Activated CD4-positive, alpha-beta memory T cell treated with anti-CD3 and anti-CD28 coated beads, Interleukin-2, amount 10 ng/mL, durations not matched to agents 7 days and 5 days (primary cell): ENCODE data around the gene PYM1. TPM values are rescaled to one million over a fixed set of nuclear protein-coding genes. Genes with fewer than 3 reads are reported as not detected.

Experiments
- CTCF ChIA-PET: fragments of 350-600 bp; sonication (Branson Sonifier 250); formaldehyde crosslinking; loops from one replicate; lab custom pipeline; 2021; ENCODE audit warnings: antibody characterized with exemption, inconsistent platforms; lab: Charles Lee
- POLR2A ChIA-PET: fragments of 350-600 bp; sonication (Branson Sonifier 250); formaldehyde crosslinking; loops from one replicate; lab custom pipeline; 2021; ENCODE audit warnings: antibody characterized with exemption; lab: Charles Lee
- DNase-seq: peaks from one replicate; pipeline ENCODE4 v3.0.0-alpha.2; 2020
- H3K27ac Mint-ChIP-seq: one replicate; pipeline ENCODE4 v1.8.0; 2021; ENCODE audit warnings: mild to moderate bottlenecking, mixed read lengths
- H3K27me3 Mint-ChIP-seq: one replicate; pipeline ENCODE4 v1.8.0; 2021; ENCODE audit warnings: mixed read lengths
- H3K36me3 Mint-ChIP-seq: one replicate; pipeline ENCODE4 v1.8.0; 2021; ENCODE audit warnings: low read depth, mixed read lengths
- H3K4me1 Mint-ChIP-seq: one replicate; pipeline ENCODE4 v1.8.0; 2021; ENCODE audit warnings: mixed read lengths
- H3K4me3 Mint-ChIP-seq: one replicate; pipeline ENCODE4 v1.8.0; 2021; ENCODE audit warnings: mild to moderate bottlenecking, mixed read lengths
- H3K9me3 Mint-ChIP-seq: one replicate; pipeline ENCODE4 v1.8.0; 2021; ENCODE audit warnings: mixed read lengths
- total RNA-seq, 2 experiments: library from RNA; stranded (reverse); gene quantifications; one replicate each; pipeline ENCODE4 v1.2.3, GENCODE V29; 2021

Gene PYM1
- total RNA-seq, 2 experiments from 2014 or later = 54.2 to 56.0 TPM

DNA sequence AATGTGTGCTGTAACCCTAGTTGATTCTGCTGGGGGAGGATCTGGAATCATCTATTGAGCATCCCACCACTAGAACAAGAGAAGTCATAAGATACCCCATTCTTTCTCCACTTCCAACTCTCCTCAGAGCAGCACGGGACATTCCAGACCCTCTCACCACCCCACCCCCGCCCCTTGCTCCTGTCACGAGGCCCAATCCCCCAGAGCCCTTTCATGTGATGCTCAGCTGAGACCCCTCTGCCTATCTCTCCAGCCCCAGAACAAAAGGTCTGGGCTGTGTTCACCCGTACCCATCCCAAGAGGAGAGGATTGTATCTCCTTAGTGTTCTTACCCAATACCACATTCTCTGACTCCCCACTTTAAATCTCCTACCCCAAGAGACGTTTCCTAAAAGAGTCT lies 37.5 kb upstream of the PYM1 start:
- H3K27ac Mint-ChIP-seq = no peak overlapping the region
- no peaks in the 10 kb centered on the region for H3K27me3 Mint-ChIP-seq
- peaks cover 36% of the 10 kb centered on the region for H3K4me1 Mint-ChIP-seq
- H3K4me3 Mint-ChIP-seq = no peak overlapping the region
- H3K36me3 Mint-ChIP-seq = peaks cover 21% of the 10 kb centered on the region
- H3K9me3 Mint-ChIP-seq = no peaks in the 10 kb centered on the region
- ChIA-PET POLR2A (interaction anchor here (1.1 kb wide), 1 partner anchor 8 kb away, joined by 4 read pairs; no protein-coding TSS in a partner anchor), CTCF (no interaction called here)
- DNase-seq = no peak

DNA sequence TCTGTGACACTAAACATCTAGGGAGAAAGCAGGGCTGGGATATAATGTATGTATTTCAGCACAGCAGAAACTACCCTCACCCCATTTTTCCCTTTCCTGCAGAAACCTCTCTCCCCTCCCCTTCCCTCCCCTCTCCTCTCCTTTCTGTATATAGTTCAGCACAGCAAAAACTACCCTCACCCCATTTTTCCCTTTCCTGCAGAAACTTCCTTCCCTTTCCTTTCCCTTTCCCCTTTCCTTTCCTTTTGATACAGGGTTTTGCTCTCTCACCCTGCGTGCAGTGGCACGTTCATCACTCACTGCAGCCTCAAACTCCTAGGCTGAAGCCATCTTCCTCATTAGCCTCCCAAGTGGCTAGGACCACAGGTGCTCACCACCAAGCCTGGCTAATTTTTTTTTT lies 36.1 kb upstream of the PYM1 start:
- Mint-ChIP-seq H3K9me3 (no peaks in the 10 kb centered on the region), H3K27ac (no peak overlapping the region), H3K27me3 (no peaks in the 10 kb centered on the region), H3K36me3 (peaks cover 17% of the 10 kb centered on the region), H3K4me1 (peaks cover 31% of the 10 kb centered on the region), H3K4me3 (no peak overlapping the region)
- ChIA-PET CTCF (no interaction called here), POLR2A (no interaction called here)
- DNase-seq = no peak

DNA sequence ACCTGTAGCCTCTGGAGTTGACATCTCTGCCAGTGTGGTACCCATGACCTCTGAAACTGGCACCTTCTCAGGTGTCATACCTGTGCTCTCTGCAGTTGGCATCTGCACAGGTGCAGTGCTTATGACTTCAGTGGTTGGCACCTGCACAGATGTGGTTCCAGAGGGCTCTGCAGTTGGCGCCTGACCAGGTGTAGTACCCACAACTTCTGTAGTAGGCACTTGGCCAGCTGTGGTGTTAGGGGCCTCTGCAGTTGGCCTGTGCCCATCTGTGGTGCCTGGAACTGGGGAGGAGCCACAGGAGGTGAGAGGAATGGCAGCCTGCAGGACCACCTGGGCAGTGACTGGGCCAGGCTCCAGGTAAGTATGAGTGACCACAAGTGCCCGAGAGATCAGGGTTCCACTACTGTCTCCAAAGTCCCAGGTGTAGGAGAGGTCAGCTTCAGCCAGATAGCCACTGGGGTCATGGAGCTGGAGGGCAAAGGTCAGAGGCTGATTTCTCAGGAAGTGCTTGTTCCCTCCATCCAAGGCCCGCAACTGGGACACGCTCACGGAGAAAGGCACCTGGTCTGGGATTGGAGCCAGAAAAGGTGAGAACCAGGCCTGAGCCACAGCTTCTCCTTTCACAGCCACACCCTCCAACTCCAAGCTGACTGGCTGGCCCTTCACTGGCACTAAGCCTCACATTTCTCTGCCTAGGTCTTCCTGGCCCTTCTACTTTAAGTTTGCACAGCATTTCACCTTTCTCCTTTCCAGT lies 29.6 kb upstream of the PYM1 start:
- H3K27ac Mint-ChIP-seq = no peak overlapping the region
- ChIA-PET CTCF (interaction anchor here (1.5 kb wide), 1 partner anchor 22 kb away, joined by 5 read pairs; no protein-coding TSS in a partner anchor), POLR2A (interaction anchor here (0.7 to 7.0 kb wide), 9 partner anchors 9 to 228 kb away, joined by 3 to 37 read pairs (median 4); partner anchors contain the start of gene RAB5B)
- no peaks in the 10 kb centered on the region for H3K27me3 Mint-ChIP-seq
- H3K36me3 Mint-ChIP-seq = peaks cover 34% of the 10 kb centered on the region
- no peak overlapping the region for H3K4me3 Mint-ChIP-seq
- H3K4me1 Mint-ChIP-seq = peaks cover 3% of the 10 kb centered on the region
- DNase-seq = no peak
- no peaks in the 10 kb centered on the region for H3K9me3 Mint-ChIP-seq

DNA sequence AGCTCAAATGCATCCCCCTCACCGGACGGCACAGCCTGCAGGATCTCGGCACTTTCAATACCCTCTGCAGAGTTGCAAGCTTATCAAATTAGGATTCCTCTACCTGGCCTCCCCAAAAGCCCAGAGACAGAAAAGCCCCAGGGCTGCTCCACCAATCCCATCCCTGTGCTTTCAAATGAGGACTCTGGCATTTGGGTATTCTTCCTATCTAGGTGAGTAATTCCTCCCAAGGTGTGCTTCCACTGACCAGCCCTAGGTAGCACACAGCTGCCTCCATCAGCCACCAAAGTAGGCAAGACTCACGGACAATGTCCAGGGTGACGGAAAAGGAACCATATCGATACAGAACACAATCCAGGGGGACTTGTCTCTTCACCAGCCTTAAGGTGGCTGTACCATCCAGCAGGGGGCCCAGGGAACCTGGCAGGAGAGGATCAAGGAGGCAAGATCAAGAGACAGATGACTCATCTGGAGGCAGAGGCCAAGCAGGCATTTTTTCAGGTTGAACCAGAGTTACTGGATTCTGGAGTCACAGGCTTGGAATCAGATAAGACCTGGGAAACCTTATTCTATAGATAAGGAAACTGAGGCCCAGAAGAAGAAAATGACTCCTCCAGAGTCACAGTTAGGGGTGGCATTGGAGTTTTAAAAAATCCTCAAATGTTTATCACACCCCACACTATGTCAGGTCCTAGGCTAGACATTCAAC lies 28.3 kb upstream of the PYM1 start:
- H3K4me3 Mint-ChIP-seq = no peak overlapping the region
- ChIA-PET CTCF (interaction anchor here (0.7 to 1.9 kb wide), 4 partner anchors 10 to 27 kb away, joined by 3 to 7 read pairs (median 4); partner anchors contain the start of gene PMEL), POLR2A (interaction anchor here (0.7 to 7.0 kb wide), 10 partner anchors 8 to 227 kb away, joined by 3 to 37 read pairs (median 5); partner anchors contain the start of gene RAB5B)
- no peaks in the 10 kb centered on the region for H3K9me3 Mint-ChIP-seq
- H3K27ac Mint-ChIP-seq = peak overlapping the region; percentile 7
- H3K36me3 Mint-ChIP-seq = peaks cover 48% of the 10 kb centered on the region
- peak; percentile 43 for DNase-seq
- H3K4me1 Mint-ChIP-seq = peaks cover 3% of the 10 kb centered on the region
- no peaks in the 10 kb centered on the region for H3K27me3 Mint-ChIP-seq

DNA sequence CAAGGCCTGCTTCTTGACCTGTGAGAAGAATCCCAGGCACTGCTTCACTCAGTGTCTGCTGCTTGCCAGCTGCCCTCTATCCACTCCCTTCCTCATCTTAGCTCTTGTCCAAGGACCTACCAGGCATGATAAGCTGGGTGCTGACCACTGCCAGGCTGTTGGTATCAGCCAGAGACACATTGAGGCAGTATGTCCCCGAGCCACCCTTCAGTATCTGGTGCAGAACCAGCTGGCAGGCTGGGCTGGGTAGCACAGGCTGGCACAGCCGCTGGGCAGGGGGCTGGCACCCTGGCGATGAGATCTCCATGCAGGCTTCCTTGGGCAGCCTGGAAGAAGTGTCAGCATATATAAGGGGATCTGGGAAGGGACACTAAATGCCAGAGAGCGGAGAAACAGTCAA lies 27.6 kb upstream of the PYM1 start:
- POLR2A ChIA-PET = interaction anchor here (0.8 to 7.0 kb wide), 8 partner anchors 13 to 135 kb away, joined by 3 to 37 read pairs (median 6); partner anchors contain the start of gene RAB5B
- no peak for DNase-seq

DNA sequence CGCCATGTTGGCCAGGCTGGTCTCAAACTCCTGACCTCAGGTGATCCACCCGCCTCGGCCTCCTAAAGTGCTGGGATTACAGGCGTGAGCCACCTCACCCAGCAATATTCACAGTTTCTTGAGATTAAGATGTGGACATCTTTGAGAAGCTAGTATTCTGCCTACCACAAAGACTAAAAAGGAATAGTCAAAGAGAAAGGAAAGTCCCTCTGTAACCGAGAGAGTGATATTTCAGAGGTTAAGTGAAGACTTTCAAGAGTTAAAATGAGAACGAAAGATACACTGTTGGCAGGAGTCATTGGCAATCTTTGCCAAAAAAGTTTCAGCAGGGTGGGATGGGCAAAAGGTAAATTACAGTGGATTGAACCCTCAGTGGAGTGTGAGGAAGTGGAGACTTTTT lies 18.9 kb upstream of the PYM1 start:
- no peaks in the 10 kb centered on the region for H3K27me3 Mint-ChIP-seq
- peak overlapping the region; percentile 56 for H3K27ac Mint-ChIP-seq
- H3K9me3 Mint-ChIP-seq = no peaks in the 10 kb centered on the region
- ChIA-PET POLR2A (no interaction called here), CTCF (interaction anchor here (0.6 kb wide), 1 partner anchor 94 kb away, joined by 3 read pairs; no protein-coding TSS in a partner anchor)
- no peak overlapping the region for H3K4me3 Mint-ChIP-seq
- no peak for DNase-seq
- peaks cover 74% of the 10 kb centered on the region for H3K36me3 Mint-ChIP-seq
- peaks cover 32% of the 10 kb centered on the region for H3K4me1 Mint-ChIP-seq

More for the DNA sequence above, 27.6 kb upstream of the PYM1 start:
- Mint-ChIP-seq H3K4me1 (peaks cover 3% of the 10 kb centered on the region), H3K9me3 (no peaks in the 10 kb centered on the region), H3K36me3 (peaks cover 50% of the 10 kb centered on the region), H3K4me3 (no peak overlapping the region), H3K27me3 (no peaks in the 10 kb centered on the region), H3K27ac (peak overlapping the region; percentile 7)
- CTCF ChIA-PET = interaction anchor here (0.7 to 1.9 kb wide), 3 partner anchors 11 to 27 kb away, joined by 3 to 7 read pairs (median 3); partner anchors contain the start of gene PMEL

DNA sequence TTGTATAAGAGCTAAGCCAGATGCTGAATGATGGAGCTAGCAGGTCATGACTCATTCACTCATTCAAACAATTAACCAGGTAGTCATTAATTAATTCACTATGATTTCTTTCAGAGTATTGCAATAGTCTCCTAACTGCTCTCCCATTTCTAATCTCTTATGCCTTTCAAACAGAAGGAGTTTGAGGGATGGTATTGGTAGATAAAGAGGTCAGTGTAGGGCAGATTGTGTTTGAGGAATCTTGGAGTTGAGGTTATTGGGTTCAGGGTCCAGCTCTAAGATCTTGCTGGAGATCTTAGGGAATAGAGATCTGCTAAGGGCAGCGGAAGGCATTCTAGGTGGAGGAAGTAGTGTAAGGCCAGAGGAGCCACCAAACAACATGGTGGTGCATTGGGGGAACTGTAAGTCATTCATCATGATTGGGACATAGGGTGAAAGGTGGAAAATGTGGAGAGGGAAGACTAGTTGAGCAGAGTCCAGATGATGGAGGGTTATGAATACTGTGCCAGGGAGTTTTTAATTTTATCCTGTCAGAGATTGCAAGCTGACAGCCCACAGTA lies 15.0 kb upstream of the PYM1 start:
- no peaks in the 10 kb centered on the region for H3K27me3 Mint-ChIP-seq
- H3K36me3 Mint-ChIP-seq = peaks cover 92% of the 10 kb centered on the region
- H3K4me1 Mint-ChIP-seq = peaks cover 65% of the 10 kb centered on the region
- H3K9me3 Mint-ChIP-seq = no peaks in the 10 kb centered on the region
- H3K27ac Mint-ChIP-seq = no peak overlapping the region
- ChIA-PET POLR2A (interaction anchor here (0.6 to 1.2 kb wide), 4 partner anchors 11 to 204 kb away, joined by 3 to 7 read pairs (median 4); no protein-coding TSS in a partner anchor), CTCF (interaction anchor here (0.6 to 2.0 kb wide), 4 partner anchors 10 to 113 kb away, joined by 3 to 4 read pairs (median 4); partner anchors contain the start of gene DNAJC14)
- DNase-seq = no peak
- no peak overlapping the region for H3K4me3 Mint-ChIP-seq

DNA sequence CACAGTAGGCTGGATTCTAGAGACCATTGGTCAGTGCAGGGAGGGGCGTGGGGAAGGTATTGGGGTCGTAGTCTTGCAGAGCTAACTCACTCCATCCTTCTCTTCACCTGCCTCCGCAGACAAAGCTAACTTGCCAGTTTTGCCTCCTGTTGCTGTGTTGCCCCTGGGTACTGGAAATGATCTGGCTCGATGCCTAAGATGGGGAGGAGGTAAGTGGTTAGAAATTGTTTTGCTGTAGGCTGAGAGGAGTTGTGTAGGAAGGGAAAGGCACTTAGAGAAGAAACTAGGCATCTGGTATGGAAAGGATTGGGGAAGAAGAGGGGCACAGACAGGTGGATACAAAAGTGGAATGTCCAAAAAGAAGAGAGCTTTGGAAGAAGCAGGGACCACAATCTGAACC lies 14.4 kb upstream of the PYM1 start:
- H3K36me3 Mint-ChIP-seq = peaks cover 93% of the 10 kb centered on the region
- peaks cover 67% of the 10 kb centered on the region for H3K4me1 Mint-ChIP-seq
- no peaks in the 10 kb centered on the region for H3K9me3 Mint-ChIP-seq
- H3K4me3 Mint-ChIP-seq = no peak overlapping the region
- no peaks in the 10 kb centered on the region for H3K27me3 Mint-ChIP-seq
- no peak overlapping the region for H3K27ac Mint-ChIP-seq
- POLR2A ChIA-PET = interaction anchor here (0.6 to 3.6 kb wide), 5 partner anchors 11 to 203 kb away, joined by 3 to 12 read pairs (median 5); partner anchors contain the start of gene DNAJC14
- no peak for DNase-seq
- CTCF ChIA-PET = interaction anchor here (1.2 to 2.0 kb wide), 3 partner anchors 9 to 54 kb away, joined by 3 to 4 read pairs (median 4); no protein-coding TSS in a partner anchor

DNA sequence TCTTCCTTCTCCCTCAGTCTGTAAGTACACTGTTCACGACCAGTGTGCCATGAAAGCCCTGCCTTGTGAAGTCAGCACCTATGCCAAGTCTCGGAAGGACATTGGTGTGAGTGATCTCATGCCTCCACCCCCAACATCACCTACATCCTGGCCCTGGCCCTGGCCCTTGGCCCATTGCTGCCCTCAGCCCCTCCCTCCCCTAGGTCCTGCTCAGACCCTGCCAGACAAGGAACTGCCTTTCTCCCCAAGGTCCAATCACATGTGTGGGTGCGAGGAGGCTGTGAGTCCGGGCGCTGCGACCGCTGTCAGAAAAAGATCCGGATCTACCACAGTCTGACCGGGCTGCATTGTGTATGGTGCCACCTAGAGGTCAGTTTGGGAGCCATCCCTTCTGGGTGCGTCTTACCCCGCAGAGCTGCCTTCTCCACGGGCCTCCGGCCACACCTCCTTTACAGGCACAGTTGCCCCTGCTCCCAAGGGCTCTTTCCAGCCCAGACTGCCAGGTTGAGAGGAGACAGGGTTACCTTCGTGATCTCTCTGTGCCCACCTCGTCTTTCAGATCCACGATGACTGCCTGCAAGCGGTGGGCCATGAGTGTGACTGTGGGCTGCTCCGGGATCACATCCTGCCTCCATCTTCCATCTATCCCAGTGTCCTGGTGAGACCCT lies 12.5 kb upstream of the PYM1 start:
- Mint-ChIP-seq H3K27ac (peak overlapping the region; percentile 76), H3K9me3 (no peaks in the 10 kb centered on the region), H3K4me3 (no peak overlapping the region), H3K36me3 (peaks cover 95% of the 10 kb centered on the region), H3K4me1 (peaks cover 75% of the 10 kb centered on the region), H3K27me3 (no peaks in the 10 kb centered on the region)
- DNase-seq = peak; percentile 86
- CTCF ChIA-PET = interaction anchor here (0.6 to 3.8 kb wide), 24 partner anchors 10 to 201 kb away, joined by 3 to 59 read pairs (median 6); partner anchors contain the start of genes DGKA, DNAJC14, ORMDL2 and PA2G4
- POLR2A ChIA-PET = interaction anchor here (1.0 to 8.8 kb wide), 10 partner anchors 12 to 201 kb away, joined by 3 to 122 read pairs (median 5); partner anchors contain the start of genes DGKA, DNAJC14 and PYM1

DNA sequence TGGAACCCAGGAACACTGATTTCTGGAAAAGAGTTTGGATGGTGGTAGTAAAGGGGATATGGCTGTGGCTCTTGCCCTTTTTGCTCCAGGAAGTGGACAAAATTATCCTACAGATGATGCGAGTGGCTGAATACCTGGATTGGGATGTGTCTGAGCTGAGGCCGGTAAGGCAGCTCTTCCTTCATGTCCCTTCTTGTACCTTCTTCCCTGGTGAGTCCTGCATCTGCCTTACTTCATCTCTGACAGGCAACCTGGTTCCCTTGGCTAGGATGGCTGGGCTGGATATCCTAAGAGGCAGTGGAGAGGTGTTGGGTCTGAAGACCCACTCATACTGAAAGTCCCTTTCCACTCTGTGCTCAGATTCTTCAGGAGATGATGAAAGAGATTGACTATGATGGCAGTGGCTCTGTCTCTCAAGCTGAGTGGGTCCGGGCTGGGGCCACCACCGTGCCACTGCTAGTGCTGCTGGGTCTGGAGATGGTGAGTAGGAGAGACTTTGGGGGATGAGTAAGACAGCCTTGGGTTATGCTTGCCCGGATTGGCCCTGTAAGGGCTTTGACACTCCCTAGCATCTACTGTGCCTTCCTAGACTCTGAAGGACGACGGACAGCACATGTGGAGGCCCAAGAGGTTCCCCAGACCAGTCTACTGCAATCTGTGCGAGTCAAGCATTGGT lies 11.3 kb upstream of the PYM1 start:
- no peak overlapping the region for H3K4me3 Mint-ChIP-seq
- ChIA-PET POLR2A (interaction anchor here (1.0 to 8.8 kb wide), 8 partner anchors 11 to 200 kb away, joined by 3 to 122 read pairs (median 5); partner anchors contain the start of genes DGKA, DNAJC14, ORMDL2 and PYM1), CTCF (interaction anchor here (0.8 to 3.8 kb wide), 17 partner anchors 8 to 200 kb away, joined by 3 to 59 read pairs (median 6); partner anchors contain the start of genes DGKA, DNAJC14, ORMDL2 and PA2G4)
- H3K9me3 Mint-ChIP-seq = no peaks in the 10 kb centered on the region
- peaks cover 95% of the 10 kb centered on the region for H3K36me3 Mint-ChIP-seq
- H3K4me1 Mint-ChIP-seq = peaks cover 81% of the 10 kb centered on the region
- no peak for DNase-seq
- peak overlapping the region; percentile 76 for H3K27ac Mint-ChIP-seq
- H3K27me3 Mint-ChIP-seq = no peaks in the 10 kb centered on the region

DNA sequence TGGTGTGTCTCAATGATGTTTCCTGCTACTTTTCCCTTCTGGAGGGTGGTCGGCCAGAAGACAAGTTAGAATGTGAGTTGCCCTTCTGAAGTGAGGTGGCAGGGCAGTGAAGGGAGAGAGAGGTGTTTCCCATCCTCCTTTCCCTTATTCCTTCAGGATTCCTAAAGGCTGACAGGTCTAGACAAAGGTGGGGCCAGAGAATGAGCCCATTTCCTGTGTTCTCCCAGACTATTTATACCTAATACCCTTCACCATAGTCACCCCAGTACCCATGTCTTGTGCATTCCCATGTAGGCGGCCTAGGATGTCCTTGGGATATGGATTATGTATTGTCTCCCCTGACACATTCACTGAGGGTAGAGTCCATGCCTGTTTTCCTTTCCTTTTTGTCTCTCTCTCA lies 10.3 kb upstream of the PYM1 start:
- ChIA-PET POLR2A (interaction anchor here (1.5 to 8.8 kb wide), 2 partner anchors 10 to 120 kb away, joined by 5 to 122 read pairs; partner anchors contain the start of genes DGKA, ORMDL2, PYM1 and SARNP), CTCF (interaction anchor here (1.1 to 3.8 kb wide), 2 partner anchors 11 to 120 kb away, joined by 5 to 59 read pairs; partner anchors contain the start of genes ORMDL2, PYM1 and SARNP)

More for the DNA sequence above, 10.3 kb upstream of the PYM1 start:
- Mint-ChIP-seq H3K4me1 (peaks cover 90% of the 10 kb centered on the region), H3K27ac (peak overlapping the region; percentile 76), H3K9me3 (no peaks in the 10 kb centered on the region), H3K27me3 (no peaks in the 10 kb centered on the region), H3K36me3 (peaks cover 91% of the 10 kb centered on the region), H3K4me3 (no peak overlapping the region)
- DNase-seq = no peak
